MM.1S (cell line): ENCODE measurements around the gene AKAP13.
"Not testable (repeated sequence)": the region's sequence is repeated elsewhere in the genome, so short reads cannot be mapped to it uniquely, and the experiment has no call there.

Source experiments
- CTCF ChIP-seq: fragments of 300-600 bp; sonication (generic); IDR thresholded peaks from 2 replicates; pipeline ENCODE4 v1.5.1; 2016; ENCODE audit warnings: antibody characterized with exemption, low read length, mixed read lengths
- EZH2 ChIP-seq: fragments of 300-600 bp; sonication (generic); optimal IDR thresholded peaks from 2 replicates; pipeline ENCODE3; 2017; ENCODE audit warnings: low read depth, mild to moderate bottlenecking, antibody characterized with exemption, low read length, mixed read lengths
- EZH2phosphoT487 ChIP-seq: fragments of 300-600 bp; sonication (generic); IDR thresholded peaks from 2 replicates; pipeline ENCODE4 v1.6.1; 2018; ENCODE audit warnings: antibody characterized with exemption, low read length

- not testable (repeated sequence) for TF ChIP-seq CTCF, EZH2phosphoT487, EZH2
These were observed 61.5 kb downstream of the AKAP13 start for GRCh38 chr15:85441854-85442253.
